GM18861 (cell line): ENCODE data around the gene FADS3.

Source experiments
- ATAC-seq: cut with Tn5 transposase; IDR thresholded peaks from one replicate; pipeline ENCODE4 v1.9.1; 2021; ENCODE audit not compliant: unreplicated experiment

Gene FADS3

DNA sequence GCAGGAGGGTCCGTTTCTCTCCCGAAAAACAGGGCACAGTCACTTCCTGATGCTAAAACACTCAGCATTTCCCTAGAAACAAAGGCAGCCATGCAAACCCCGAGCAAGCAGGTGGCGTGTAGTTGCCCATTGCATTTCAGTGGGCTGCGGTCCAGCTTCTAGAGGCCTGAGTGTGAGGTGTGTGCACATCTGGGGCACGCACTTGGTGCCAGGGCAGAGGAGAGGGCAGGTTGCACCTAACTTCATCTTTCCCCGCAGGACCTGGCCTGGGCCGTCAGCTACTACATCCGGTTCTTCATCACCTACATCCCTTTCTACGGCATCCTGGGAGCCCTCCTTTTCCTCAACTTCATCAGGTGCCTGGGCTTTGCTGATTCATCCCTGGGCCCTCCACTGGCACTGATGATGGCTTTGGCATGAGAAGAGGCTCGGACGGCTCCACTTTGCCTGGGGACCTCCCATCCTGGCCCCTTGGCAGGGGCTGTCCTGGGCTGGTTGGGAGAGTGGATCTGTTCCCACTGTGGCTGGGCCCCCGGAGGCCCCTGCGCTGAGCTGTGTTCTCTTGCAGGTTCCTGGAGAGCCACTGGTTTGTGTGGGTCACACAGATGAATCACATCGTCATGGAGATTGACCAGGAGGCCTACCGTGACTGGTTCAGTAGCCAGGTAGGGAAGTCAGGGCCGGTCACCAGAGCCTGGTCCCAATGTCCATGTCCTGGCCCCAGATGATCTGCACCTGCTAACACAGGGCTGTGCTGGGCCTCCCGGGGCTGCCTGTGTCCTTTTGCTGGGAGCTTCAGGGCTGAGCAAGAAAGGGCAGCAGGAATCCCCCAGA, 28.4 kb downstream of the FADS3 start:
- ATAC-seq = no peak

DNA sequence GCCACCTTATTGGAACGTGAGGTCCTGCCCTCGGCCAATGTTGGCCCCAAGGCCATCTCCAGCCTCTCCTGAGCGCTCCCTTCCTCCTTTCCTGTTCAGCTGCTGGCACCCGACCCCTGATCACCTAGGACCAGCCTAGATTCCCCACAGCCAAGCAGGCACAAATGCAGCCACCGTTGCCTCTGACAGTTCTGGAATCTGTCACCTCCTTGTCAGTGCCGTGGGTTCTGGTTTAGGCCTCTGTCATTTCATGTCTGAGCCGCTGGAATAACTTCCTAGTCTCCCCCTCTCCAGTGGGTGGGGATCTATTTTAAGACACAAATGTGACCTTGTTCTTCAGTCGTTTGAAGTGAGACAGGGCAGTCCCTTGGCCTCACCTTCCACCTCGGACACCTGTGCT, 29.7 kb downstream of the FADS3 start:
- no peak for ATAC-seq

DNA sequence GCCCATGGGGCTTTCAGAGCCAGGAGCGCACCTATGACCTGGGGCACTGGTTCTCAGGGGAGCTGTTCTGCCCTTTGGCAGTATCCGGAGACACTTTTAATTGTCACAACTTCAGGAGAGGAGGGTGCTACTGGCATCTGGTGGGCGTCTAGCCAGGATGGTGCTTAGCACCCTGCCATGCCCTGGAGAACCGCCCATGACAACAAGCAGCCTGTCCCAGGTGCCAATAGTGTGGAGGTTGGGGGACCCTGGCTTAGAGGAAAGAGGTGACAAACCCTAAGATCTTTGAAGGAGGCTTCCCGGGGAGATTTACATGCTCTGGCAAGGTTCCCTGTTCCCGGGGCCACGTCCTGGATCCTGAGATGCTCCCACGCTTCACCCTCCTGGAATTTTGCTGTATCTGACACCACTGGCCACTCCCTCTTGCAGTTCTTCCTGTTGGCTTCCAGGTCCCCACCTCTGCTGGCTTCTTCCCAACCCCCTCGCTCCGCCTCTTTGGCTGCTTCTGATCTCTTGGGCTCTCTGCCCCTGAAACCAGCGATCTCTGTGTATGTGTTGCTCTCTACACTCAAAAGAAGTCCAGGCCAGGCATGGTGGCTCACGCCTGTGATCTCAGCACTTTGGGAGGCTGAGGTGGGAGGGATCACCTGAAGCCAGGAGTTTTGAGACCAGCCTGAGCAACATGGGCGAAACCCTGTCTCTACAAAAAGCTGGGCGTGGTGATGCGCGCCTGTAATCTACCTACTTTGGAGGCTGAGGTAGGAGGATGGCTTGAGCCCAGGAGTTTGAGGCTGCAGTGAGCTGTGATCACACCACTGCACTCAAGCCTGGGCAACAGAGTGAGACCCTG, 31.1 kb downstream of the FADS3 start:
- no peak for ATAC-seq

DNA sequence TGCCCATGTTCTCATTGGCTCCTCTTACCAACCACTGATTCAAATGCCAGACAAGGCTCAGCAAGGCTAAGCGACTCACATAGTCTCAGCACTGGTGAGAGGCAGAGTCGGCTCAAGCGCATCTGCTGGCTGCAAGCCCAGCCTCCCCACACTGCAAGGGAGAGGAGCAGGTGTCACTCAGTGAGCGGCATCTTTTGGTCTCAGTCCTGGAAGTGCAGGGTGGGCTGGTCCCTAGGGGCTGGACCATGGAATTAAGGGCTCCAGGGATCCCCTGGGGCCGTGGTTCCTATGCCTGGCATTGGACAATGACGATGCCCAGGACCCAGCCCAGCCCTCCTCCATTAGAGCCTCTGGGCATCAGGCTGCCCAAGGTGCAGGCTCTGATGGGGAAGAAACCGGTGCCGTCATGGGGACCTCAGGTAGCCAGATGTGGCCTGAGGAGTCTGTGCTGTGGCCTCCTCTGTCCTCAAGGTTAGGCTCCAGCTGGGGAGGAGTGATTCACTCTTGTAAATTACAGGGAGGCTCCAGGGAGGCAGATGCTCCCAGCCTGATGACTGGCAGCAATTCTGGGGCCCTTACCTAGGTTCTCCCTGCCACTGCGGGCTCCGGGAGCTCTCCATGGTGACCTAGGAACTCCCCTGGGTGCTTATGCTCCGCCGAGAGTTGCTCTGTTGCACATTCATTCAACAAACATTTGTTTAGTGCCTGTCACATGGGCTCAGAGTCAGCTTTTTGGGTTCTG, 35.2 kb downstream of the FADS3 start:
- ATAC-seq = no peak

DNA sequence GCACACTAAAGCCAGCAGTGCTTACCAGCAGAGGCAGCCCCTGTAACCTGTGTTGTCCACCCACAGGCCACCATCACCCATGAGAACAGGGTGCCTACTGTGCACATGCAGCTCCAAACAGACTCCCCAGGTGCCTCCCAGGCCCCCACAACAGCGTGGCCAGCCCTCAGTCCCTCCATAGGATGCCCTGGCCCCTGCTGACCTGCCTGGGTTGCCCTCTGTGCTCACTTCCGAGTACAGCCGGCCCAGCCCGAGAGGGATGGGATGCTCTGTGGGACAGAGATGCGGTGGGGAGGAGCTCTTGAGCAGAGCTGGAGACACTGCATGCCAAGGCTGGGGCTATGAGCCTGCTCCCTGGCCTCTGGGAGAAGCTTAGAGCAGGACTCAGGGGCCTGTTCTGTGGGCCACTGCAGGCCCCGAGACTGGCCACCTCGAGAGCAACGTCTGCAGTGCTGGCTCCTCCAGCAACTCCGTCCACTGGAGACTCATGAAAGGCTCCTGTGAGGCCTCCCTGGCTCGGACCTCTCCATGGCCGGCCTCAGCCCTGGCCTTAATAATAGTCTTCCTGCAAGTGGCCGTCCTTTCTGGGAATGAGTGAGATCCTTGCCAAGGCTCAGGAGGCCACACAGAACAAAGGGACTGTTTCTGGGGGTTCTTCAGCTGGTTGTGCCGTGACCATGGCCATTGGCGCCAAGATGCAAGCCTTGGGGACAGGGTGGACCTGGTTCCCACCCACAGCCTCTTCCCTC, 36.2 kb downstream of the FADS3 start:
- no peak for ATAC-seq

DNA sequence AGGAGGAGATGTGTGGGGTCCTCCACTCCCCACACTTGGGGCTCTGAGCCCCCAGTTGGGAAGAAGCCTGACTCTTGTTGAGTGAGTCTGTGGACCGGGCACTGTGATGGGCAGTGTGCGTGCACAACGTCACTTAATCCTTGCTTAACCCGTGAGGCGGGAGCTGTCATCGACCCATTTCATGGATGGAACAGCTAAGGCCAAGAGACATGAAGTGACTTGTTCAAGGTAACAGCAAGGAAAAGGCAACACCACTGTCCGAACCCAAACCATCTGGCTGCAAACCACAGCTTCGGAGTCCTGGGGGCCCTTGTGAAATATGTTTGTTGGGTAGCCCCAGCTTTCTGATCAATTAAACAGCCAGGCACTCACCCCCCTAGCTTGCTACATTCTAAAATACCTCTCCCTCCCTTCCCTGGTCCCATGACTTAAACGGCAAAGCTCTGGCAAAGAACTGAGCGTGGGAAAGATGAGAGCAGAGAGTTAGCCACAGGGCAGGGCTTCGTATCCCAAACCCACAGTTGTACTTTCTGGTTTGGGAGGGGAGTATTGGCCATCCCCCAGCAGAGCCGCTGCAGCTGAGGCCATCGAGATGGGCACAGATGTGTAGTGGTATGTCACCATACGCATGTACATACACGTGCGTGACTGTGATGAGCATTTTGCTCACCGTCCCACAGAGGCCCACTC, 37.0 kb downstream of the FADS3 start:
- no peak for ATAC-seq

DNA sequence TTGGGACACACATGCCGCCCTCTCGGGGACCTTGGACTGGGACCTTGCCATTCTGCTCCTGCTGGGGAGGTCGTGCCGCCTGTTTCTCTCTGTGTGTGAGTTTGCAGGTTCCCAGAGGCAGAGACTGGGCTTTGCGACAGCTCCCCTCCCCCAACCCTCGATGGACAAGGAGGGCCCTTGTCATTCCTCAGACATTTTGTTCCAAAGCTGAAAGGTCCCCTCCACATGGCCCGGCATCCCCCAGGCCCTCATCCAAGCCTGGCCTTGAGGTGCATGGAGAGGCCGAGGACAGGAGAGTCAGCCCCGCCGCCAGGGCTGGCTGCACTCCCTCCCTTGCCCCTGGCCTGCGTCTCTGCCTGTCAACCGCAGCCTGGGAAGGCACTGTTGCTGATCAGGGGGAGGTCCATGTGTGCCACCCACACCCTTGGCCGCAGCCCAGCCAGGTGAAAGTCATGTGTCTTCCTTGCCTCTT, 37.6 kb downstream of the FADS3 start:
- ATAC-seq = no peak

DNA sequence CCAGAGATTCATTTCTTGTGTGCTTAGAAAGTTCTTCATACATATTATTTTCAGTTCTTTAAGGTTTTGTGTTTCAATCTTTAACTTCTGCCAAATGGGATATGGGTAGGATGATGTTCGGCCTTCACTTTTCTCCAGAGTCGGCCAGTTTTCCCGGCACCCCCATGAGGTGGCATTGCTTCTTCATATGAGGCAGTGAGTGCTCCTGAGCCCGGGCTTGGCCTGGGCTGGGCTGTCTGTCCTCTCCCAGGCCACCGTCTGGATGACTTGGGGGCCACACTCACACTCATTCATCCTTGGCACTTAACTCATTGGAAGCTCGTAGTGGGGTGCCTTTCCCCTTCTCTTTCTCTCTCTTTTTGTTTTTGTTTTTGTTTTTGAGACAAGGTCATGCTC, 39.4 kb downstream of the FADS3 start:
- no peak for ATAC-seq

DNA sequence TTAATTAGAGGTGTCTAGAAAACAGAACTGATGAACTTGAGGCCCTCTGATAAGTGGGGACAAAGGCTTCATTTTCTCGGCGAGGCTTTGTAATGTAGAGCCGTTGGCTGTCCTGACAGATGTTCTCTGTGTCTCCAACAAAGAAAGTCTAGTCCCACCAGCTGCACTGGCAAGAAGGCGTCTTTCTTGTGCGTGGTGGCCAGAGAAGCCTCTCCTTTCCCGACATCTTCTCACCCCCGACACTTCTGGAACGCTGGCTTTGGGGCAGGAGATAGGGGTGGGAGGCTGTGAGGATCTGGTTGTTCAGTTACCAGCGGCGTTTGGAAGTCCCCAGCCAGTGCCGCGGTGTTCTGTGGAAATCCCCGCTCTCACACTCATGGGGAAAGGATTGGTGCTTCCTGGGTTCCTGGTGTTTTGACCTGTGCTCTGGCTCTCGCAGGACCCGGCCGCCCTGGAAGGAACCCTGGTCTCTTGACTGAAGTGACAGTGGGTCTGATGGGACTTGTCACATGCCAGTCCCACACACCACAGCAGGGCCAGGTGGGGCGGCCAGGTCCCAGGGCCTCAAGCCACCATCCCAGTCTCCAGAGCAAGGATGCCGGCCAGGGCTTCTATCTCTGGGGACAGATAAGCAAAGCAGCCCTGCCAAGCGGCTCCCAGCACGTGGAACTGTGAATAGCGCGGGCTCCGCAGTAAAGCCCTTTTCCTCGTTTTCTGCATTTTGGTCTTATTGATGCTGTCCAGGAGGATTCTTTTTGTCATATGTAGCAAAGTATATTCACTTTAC, 40.0 kb downstream of the FADS3 start:
- ATAC-seq = no peak

DNA sequence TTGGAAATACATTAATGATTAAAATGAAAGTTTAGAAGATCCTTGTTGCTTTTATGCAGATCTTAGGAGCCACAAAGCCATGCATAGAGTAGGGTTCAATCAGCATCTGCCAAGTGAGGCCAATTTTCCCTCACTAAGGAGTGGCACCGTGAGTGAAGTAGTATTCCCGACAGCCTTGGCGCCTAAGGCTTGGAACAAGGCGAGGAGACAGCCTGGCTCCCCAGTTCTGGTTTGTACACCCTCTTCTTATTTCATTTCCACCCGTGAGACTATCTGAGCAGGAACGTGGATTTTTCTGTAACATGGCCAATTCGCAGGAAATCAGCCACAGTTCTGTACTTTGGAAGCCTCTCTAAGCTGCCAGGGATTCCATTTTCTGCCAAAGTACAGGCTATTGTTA, 40.7 kb downstream of the FADS3 start:
- no peak for ATAC-seq

DNA sequence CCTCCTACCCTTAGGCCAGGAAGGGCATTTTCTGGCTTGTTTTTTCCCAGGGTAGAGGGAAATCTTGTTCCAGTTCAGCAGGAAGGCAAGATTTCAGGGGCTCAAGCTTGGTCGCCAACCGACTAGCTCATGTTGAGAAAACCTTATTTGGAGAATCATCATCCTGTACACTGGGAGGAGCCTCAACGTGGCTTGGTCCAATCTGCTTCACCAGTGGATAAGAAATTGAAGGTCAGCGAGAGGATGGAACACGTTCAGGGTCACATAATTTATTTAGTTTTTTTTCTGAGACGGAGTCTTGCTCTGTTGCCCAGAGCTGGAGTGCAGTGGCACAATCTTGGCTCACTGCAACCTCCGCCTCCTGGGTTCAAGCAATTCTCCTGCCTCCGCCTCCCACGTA, 42.7 kb downstream of the FADS3 start:
- ATAC-seq = no peak

DNA sequence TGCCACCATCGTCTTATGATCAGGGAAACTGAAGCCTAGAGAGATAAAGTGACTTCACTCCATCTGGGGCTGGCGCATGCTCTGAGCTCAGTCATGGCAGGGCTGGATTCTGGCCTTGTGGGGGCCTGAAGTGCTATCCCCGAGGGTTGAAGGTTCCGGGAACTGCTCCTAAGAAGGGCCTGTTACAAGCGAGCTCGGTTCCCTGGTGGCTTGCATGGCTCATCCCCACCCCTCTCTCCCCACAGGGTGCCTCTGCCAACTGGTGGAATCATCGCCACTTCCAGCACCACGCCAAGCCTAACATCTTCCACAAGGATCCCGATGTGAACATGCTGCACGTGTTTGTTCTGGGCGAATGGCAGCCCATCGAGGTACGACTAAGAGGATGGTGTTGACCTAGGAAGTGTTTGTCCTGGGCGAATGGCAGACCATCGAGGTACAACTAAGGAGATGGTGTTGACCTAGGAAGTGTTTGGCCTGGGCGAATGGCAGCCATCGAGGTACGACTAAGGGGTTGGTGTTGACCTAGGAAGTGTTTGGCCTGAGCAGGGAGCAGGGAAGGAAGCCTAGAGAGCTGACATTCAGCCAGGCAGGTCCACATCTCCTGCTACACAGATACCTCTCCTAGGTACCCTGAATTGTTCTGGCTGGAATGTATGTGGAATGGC, 43.3 kb downstream of the FADS3 start:
- no peak for ATAC-seq

DNA sequence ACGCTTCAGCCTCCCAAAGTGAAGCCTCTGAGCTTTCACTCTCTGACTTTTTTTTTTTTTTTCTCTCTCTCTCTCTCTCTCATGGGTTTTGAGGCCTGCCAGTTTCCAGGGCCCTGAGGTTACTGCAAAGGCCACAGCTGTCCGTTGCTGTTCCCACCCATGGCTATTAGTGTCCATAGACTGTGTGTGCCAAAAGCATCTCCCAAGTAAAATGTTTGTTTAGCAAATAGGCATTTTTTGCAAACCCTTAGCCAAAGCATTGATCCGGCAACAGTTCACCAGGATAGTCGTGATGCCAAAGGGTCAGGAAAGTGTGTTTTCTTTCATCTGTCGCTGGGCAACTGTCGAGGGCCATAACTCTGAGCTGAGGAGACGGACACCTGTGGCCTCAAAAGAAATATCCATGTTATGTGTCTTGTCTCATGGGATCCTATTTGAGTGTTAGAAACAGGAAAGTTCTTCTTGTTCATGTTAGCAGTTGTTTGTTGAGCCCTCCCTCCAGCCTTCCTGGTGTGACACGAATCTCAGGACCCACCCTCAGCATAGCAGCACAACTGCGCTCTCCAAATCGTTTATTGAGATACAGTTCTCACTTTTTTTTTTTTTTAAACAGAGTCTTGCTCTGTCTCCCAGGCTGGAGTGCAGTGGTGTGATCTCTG, 44.9 kb downstream of the FADS3 start:
- no peak for ATAC-seq

DNA sequence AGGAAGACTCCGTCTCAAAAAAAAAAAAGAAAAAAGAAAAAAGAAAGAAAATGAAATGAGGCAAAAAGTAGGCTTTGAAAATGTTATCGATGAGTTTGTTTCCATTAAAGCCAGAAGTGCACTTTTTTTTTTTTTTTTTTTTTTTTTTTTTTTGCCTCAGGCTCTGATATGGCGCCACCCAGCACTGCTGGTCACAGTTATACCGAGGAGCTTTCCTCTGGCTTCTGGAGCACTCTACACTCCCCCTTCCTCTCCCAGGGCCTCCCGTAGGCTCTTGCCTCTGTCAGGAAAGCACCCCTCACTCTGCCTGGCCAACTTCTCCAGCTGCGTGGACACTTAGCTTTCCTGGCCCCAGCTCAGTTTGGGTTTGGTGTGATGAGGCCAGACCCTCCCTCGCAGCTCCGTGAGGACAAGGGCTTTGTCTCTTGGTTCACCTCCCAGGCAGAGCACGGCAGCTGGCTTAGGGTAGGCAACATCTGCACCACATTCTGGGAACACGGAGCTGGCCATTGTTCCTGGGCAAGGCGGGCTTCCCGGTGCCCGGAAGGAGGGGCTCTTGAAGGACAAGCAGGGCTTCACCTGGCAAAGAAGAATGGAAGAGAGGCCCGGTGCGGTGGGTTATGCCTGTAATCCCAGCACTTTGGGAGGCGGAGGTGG, 46.3 kb downstream of the FADS3 start:
- no peak for ATAC-seq

DNA sequence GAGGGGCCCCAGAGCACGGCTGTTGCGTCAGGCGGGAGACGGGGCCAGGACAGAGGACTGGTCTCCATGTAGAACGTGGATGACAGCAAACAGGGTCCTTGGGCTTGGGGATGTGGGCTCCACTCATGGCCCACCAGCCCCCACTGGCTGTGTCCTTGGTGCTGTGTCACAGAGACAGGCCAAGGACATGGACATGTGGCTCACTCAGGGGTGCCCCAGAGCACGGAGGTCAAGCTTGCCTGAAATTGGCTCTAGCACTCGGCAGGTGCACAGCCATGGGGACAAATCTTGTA, 48.9 kb downstream of the FADS3 start:
- ATAC-seq = no peak

DNA sequence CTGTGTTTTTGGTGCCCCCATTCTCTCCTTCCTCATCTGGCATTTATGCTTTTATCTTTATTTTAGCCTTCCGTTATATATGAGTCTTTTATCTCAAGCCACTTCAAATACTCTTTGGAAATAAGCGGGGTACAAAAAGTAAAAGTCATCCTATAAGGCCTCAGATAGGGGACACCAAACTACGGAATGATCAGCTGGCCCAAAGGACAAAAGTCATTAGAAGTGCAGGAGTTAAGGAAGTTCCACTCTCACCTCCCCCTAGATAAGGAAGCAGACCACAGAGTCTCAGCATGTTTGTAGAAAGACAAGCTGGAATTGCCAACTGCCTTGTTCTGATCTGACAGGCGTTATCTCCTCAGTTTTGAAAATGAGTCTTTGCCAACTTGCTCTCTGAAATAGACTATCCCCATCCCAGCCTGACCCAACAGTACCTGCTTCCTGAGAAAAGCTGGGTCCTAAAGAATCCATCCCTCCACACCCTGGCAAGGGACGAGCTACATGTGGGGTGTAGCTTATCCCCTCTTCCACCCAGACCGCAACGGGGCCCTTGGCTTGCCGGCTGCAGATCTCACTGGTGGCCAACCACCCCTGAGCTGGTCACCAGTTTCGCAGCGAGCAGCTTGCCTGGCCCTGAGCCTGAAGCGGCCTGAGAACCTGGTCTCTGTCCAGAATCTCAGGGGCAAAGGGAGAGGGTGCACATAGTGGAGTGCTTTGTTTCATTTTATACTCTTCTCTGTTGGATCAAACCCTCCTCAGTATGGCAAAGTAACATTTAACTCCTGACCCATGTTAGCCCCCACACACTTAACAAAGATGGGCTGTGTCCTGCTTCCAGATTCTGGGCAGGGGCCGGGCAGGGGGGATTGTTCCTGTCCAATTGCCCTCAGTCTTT, 49.5 kb downstream of the FADS3 start:
- ATAC-seq = no peak

DNA sequence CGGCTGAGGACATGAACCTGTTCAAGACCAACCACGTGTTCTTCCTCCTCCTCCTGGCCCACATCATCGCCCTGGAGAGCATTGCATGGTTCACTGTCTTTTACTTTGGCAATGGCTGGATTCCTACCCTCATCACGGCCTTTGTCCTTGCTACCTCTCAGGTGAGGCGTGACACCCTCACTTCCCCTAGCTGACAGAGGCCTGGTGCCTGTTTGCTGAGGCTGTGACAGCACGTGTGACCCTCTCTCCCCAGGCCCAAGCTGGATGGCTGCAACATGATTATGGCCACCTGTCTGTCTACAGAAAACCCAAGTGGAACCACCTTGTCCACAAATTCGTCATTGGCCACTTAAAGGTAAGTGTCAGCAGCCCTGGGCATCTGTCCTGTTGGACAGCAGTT, 51.0 kb downstream of the FADS3 start:
- ATAC-seq = no peak
